Neural crest cell (in vitro differentiated cells): ENCODE results near the gene MYBPC3. TPM values are rescaled to one million over a fixed set of nuclear protein-coding genes. Genes with fewer than 3 reads are reported as not detected.

ENCODE experiments used
- DNase-seq: peaks from one replicate; pipeline ENCODE4 v3.0.0; 2021; ENCODE audit warnings: low read depth, mixed read lengths, low spot score
- H3K27ac Mint-ChIP-seq: one replicate; pipeline ENCODE4 v1.8.0; 2021; ENCODE audit warnings: mild to moderate bottlenecking, mixed read lengths; ENCODE audit not compliant: unreplicated experiment
- H3K27me3 Mint-ChIP-seq: 2 replicates; pipeline ENCODE4 v1.8.0; 2021; ENCODE audit warnings: low read depth, mild to moderate bottlenecking, mixed read lengths
- H3K36me3 Mint-ChIP-seq: 2 replicates; pipeline ENCODE4 v1.8.0; 2021; ENCODE audit warnings: low read depth, mild to moderate bottlenecking, mixed read lengths
- H3K4me1 Mint-ChIP-seq: 2 replicates; pipeline ENCODE4 v1.8.0; 2021; ENCODE audit warnings: mixed read lengths
- H3K4me3 Mint-ChIP-seq: one replicate; pipeline ENCODE4 v1.8.0; 2021; ENCODE audit warnings: mild to moderate bottlenecking, mixed read lengths
- H3K9me3 Mint-ChIP-seq: 2 replicates; pipeline ENCODE4 v1.8.0; 2021; ENCODE audit warnings: mixed read lengths
- CTCF ChIP-seq: fragments of 200-600 bp; sonication (generic); conservative IDR thresholded peaks from 2 replicates; pipeline ENCODE4 v1.5.0; 2021; ENCODE audit warnings: antibody characterized with exemption, mild to moderate bottlenecking
- total RNA-seq: library from RNA; stranded (reverse); gene quantifications from 2 replicates; pipeline ENCODE4 v1.2.1, GENCODE V29; 2021

Gene MYBPC3
- total RNA-seq, 1 donor from 2014 or later = not detected

DNA sequence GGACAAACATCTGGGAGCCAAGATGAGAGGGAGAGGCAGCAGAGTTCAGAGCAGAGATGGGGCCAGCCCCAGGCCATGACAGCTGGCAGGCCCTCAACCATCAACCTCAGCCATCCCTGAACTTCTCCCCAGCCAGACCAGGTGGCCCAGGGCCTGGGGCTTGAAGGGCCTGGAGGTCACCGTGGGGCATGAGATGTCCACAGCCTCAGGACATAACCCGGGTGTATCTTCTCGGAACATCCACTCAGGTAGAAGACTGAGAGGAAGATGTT, 43.5 kb upstream of the MYBPC3 start:
- Mint-ChIP-seq H3K9me3 (no peaks in the 10 kb centered on the region), H3K27ac (no peak overlapping the region), H3K27me3 (no peaks in the 10 kb centered on the region), H3K36me3 (no peaks in the 10 kb centered on the region), H3K4me1 (peaks cover 9% of the 10 kb centered on the region), H3K4me3 (no peak overlapping the region)
- TF ChIP-seq CTCF = no peak
- DNase-seq = no peak

- H3K36me3 Mint-ChIP-seq = no peaks in the 10 kb centered on the region
- H3K4me3 Mint-ChIP-seq = no peak overlapping the region
- H3K27ac Mint-ChIP-seq = peak overlapping the region; percentile 75
- DNase-seq = no peak
- TF ChIP-seq CTCF = no peak
- no peaks in the 10 kb centered on the region for H3K27me3 Mint-ChIP-seq
- H3K9me3 Mint-ChIP-seq = no peaks in the 10 kb centered on the region
- H3K4me1 Mint-ChIP-seq = peaks cover 6% of the 10 kb centered on the region
Observed at GRCh38 chr11:47395223-47396048, 42.9 kb upstream of the MYBPC3 start.

DNA sequence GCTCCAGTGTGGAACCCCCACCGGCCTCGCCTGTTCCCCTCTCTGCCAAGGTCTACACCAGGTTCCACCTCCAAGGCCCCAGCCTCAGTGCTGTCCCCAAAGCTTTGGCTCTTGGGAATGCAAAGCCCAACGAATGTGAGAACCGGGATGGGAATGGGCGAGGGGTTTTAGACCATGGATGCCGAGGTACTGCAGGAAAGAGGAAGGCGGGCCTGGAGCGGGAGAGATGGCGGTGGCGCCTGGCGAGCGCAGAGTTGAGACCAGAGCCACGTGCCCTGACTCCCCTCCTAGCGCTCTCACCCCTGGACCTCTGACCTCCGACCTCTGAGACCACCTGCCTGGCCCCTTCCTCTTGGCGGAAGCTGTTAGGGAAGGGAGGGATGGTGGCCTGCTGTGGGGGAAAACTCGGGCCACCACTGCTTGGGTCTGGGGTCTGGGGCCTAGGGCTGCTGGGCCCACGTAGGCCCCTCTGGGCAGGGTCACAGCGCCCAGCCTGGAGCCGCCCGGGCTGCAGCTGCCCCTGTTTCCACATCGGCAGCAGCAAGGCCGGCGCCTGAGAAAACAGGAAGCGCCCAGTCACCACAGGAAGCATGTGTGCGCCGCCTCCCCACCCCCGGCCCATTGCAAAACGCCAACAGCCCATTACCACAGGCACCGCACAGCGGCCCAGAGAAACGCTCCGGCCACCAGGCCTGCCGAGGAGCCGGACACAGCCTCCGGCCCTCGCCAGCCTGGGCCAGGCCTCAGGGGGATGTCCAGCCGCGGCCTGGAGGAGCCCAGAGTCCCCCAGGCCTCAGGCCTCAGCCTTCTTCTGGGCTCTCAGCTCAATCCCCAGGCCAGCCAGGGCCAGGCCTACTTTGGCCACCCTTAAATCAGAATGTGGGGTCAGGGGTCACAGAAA, 42.1 kb upstream of the MYBPC3 start:
- Mint-ChIP-seq H3K27me3 (no peaks in the 10 kb centered on the region), H3K4me1 (peaks cover 1% of the 10 kb centered on the region), H3K9me3 (no peaks in the 10 kb centered on the region), H3K4me3 (no peak overlapping the region), H3K36me3 (no peaks in the 10 kb centered on the region), H3K27ac (no peak overlapping the region)
- no peak for DNase-seq
- TF ChIP-seq CTCF = no peak

GRCh38 chr11:47394050-47394321, 41.5 kb upstream of the MYBPC3 start:
- Mint-ChIP-seq H3K4me1 (no peaks in the 10 kb centered on the region), H3K36me3 (no peaks in the 10 kb centered on the region), H3K4me3 (no peak overlapping the region), H3K27ac (peak overlapping the region; percentile 35), H3K9me3 (no peaks in the 10 kb centered on the region), H3K27me3 (no peaks in the 10 kb centered on the region)
- TF ChIP-seq CTCF = no peak
- DNase-seq = no peak

- TF ChIP-seq CTCF = no peak
- H3K27me3 Mint-ChIP-seq = no peaks in the 10 kb centered on the region
- no peak for DNase-seq
- no peak overlapping the region for H3K4me3 Mint-ChIP-seq
- no peaks in the 10 kb centered on the region for H3K4me1 Mint-ChIP-seq
- H3K27ac Mint-ChIP-seq = no peak overlapping the region
- H3K9me3 Mint-ChIP-seq = no peaks in the 10 kb centered on the region
- no peaks in the 10 kb centered on the region for H3K36me3 Mint-ChIP-seq
Observed at GRCh38 chr11:47393163-47394049, 40.9 kb upstream of the MYBPC3 start.
